Measurements from ENCODE around the gene RHPN2.
"Not testable (repeated sequence)": the region's sequence is repeated elsewhere in the genome, so short reads cannot be mapped to it uniquely, and the experiment has no call there.

Gene RHPN2

DNA sequence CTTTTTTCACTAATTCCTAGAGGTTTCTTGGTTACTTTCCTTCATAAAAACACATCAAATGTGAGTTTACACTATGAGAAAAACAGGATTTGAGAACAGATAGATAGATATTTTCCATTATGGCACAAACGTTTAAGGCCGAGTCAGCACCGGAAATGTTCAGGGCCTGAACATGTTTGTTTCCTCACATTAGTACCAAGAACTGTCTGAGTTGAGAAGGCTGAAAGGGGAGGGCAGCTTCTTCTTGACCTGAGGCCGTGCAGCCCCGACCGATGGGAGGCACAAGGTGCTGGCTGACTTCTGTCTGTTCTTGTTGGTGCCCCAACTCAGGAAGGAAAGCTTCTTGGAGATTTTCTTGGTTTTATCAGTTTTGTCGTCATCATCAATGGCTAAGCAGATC lies 84.9 kb downstream of the RHPN2 start:
- FAIRE-seq; DNase-seq (ENCODE audit: low spot score): not testable (repeated sequence)

GRCh38 chr19:32977813-32978212 lies 86.9 kb downstream of the RHPN2 start:
- FAIRE-seq; DNase-seq (ENCODE audit: low spot score): not testable (repeated sequence)

DNA sequence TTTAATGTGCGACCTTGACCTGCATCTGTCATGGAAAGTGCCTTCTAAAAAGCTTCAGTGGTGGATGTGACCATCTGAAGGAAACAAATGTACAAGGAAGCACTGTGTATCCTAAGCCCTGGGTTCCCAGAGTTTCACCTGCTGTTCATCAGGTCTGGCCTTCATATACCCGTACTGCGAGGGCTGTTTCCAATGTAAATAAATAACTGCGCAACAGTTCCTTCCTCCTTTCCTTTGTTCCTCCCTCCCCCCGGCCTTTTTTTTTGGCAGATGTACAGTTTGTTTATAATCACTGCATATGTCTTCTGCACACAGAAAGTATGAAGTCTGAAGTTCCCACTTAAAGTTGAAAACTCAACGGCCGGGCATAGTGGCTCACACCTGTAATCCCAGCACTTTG lies 87.4 kb downstream of the RHPN2 start:
- DNase-seq (ENCODE audit: low spot score), result no peak
- no peak for FAIRE-seq

DNA sequence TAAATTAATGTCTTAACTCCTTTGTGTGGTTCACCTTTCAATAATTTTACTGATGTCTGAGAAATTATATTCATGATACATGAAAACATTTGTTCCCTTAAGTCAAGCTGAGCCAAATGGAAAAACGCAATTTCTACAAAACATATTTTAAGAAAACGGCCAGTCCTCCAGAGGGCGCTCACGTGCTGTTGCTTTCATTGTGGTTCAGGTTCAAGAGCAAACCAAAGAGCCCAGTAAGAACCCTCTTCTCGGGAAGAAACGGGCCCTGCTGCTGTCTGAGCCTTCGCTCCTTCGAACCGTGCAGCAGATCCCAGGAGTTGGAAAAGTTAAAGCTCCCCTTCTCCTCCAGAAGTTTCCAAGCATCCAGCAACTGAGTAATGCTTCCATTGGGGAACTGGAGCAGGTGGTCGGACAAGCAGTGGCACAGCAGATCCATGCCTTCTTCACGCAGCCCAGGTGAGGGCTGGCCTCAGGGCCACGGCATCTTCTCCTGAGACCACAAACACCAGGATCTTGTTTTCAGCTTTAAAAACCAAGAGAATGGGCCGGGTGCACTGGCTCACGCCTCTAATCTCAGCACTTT lies 88.4 kb downstream of the RHPN2 start:
- FAIRE-seq (no peak), DNase-seq (ENCODE audit: low spot score) (peak; percentile 52)

DNA sequence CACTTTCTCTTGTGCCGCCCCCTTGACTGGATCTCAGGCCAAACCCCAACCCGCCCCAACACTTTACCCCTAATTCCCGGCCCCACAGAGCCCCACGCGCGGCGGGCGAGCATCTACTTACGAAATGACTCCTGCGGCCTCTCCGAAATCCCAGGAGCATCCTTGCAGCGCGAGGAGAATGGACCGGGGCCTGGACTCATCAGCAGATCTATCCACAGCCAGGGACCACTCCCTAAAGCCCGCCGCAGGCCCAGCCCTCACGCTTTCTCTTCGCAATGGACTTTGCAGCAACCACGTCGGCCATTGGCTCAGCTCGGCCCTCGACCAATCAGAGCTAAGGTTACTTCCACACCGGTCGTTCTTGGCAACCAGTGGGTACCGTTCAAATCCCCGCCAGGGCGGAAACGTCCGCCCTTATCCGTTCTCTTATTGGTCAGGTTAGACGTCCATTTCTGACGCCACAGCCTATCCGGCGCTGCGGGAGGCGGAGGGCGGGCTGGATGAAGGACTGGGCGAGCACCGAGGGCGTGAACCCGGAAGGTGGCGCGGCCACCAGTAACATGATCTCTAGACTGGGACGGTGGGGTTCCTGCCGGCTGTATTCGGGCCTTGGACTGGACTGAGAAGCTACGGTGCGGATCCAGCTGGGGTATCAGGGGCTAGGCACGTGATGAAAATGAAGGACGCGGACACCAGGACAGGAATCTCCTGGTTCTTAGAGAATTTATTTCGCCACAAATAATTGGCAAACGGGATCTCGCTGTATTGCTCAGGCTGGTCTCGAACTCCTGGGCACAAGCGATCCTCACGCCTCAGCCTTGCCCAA lies 92.8 kb downstream of the RHPN2 start, which contains the start of the genes CEP89 and FAAP24:
Gene CEP89 (minus strand): TSS at position 244 of the 826 bp plus-strand sequence. CDS start 84 bp downstream, at position 160.
Gene FAAP24 (plus strand): TSS at position 528 of the 826 bp plus-strand sequence. CDS start 955 bp downstream, outside the sequence.
- DNase-seq (ENCODE audit: low spot score), result peak; percentile 99
- FAIRE-seq, result peak; percentile 93

DNA sequence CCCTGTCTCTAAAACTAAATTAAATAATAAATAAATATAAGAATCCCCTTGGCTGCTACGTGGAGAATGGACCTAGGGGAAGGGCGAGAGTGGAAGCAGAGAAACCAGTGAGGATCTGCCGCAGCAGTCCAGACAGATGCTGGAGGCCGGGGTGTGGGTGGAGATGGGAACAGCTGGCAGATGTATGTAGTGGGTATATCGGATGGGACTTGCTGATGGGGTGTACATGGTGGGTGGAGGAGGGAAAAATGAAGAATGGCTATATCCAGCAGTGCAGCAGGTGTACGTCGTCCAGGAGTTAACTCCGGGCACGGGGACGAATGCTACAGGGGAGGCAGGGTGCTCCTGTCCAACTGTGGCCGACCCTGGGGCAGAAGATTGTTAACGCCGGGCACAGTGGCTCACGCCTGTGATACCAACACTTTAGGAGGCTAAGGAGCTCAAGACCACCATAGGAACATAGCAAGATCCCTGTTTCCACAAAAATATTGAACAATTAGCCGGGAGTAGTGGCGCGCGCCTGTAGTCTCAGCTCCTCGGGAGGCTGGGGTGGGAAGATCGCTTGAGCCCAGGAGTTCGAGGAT lies 93.6 kb downstream of the RHPN2 start:
- no peak for FAIRE-seq
- no peak for DNase-seq (ENCODE audit: low spot score)

DNA sequence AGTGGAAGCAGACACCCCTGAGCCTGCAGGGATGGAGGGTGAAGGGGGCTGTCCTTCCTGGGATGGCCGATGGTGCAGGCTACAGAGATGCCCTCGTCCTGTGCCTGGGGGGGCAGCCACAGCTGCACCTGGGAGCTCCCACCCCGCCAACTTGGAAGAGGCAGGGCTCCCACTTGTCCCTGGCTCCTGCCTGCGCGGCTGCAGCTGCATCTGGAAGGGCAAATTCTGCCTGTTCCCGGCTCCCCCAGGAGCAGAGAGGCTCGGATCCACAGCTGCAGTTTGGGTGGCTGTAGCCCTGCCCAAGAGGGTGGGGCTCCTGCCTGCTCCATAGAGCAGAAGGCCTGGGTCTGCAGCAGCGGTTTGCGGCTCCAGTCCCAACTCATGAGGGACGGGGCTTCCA lies 95.1 kb downstream of the RHPN2 start:
- DNase-seq (ENCODE audit: low spot score), result no peak
- FAIRE-seq, result no peak

DNA sequence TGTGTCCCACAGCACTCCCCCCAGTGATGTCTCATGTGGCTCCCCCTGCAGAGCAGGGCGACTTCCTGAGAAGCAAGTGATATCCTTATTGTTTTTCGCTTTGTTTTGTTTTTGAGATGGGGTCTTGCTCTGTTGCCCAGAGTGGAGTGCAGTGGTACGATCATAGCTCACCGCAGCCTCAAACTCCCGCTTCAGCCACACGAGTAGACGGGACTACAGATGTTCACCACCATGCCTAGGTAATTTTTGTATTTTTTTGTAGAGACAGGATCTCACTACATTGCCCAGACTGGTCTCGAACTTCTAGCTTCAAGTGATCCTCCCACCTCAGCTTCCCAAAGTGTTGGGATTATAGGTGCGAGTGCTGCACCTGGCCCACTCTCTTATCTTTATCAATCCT lies 97.9 kb downstream of the RHPN2 start:
- DNase-seq (ENCODE audit: low spot score) (no peak), FAIRE-seq (no peak)

DNA sequence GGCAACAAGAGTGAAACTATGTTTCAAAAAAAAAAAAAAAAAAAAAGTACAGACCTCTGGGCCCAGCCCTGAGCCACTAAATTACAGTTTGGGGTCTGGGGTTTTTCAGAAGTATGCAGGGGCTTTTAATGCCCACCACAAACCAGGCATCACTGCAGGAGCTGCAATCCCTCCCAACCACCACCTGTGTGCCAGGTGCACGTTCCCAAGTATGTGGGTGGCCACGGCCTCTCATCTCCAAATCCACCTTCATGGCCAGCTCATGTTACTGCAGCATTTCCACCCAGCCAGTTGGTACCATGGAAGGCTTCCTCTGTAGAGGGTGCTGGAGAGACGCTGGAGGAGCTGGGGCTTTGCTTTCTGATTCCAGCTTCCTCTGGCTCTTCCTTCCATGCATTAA lies 119.4 kb downstream of the RHPN2 start:
- DNase-seq (ENCODE audit: low spot score), result no peak
- FAIRE-seq, result no peak

- FAIRE-seq; DNase-seq (ENCODE audit: low spot score): not testable (repeated sequence)
These were observed 123.4 kb downstream of the RHPN2 start for GRCh38 chr19:32941273-32941672.

DNA sequence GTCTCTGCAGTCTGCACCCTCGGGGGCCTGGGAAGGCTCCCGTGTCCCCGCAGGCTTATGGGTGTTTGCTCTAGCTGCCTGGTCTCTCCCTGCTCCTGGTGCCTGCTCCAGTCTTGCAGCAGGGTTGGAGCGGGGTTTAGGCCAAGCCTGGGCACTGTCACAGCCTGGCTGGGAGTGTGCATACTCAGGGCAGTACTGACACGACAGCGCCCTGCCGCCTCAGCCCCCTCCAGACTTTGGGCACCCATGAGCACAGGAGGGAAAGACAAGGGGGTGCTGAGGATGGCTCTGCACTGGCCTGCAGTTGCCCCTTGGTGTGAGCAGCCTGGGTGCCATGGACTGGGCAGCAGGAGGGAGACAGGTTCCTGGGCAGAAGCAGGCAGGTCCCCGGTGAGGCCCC lies 128.6 kb downstream of the RHPN2 start:
- FAIRE-seq (no peak), DNase-seq (ENCODE audit: low spot score) (no peak)

- FAIRE-seq, result no peak
- no peak for DNase-seq (ENCODE audit: low spot score)
These were observed 129.1 kb downstream of the RHPN2 start for GRCh38 chr19:32935629-32936028.

- FAIRE-seq (no peak), DNase-seq (ENCODE audit: low spot score) (no peak)
These were observed 131.1 kb downstream of the RHPN2 start for GRCh38 chr19:32933571-32933970.

DNA sequence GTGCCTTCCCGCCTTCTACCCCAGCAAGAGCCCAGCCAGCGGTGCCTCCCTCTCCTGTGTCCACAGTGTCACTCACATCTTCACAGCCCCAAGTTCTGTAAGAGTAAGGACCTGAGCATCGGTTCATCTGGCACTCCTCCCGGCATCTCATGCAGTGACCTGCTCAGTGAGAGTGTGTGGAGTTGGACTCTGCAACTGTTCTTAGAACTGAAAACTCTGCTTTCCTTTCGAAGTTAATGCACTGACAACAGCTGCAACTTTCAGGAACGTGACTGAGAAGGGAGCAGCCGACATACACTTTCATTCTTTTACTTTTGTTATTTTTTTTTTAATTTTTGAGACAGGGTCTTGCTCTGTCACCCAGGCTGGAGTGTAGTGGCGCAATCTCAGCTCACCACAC lies 134.1 kb downstream of the RHPN2 start:
- DNase-seq (ENCODE audit: low spot score), result no peak
- no peak for FAIRE-seq

DNA sequence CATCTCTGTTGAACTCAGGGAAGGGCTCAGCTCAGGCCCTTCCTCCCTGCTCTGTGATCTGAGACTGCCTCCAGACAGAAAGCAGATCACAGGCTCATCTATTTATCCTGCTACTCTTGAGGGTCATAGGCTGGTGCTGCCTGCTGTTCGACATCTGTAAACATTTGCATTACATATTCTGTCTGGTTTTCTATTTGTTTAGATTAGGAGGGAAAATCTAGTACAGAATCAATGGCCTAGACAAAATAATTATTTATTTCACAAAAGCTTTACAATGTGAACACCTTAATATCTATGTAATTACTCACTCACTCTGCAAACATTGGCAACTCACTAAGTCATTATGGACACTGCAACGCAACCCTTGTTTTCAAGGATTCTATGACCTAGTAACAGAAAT lies 135.9 kb downstream of the RHPN2 start:
- FAIRE-seq (no peak), DNase-seq (ENCODE audit: low spot score) (no peak)
